Measurements from ENCODE around the gene MOB3B. TPM values are rescaled to one million over a fixed set of nuclear protein-coding genes. Genes with fewer than 3 reads are reported as not detected.

The MOB3B gene
- total and polyA plus RNA-seq, 10 of the 15 experiments (the other 5 are each of a cell fraction or from before 2014, with no cell fraction given) = 0.44 to 2.7 (median 0.91) TPM

- POLR2A ChIA-PET = no interaction called here
- no peak for TF ChIP-seq SMAD5 (IDR thresholded peaks at IDR 0.05; ENCODE audit: low read depth)
- TF ChIP-seq BCL11A (IDR thresholded peaks at IDR 0.05; ENCODE audit: low read depth, low read length) = no peak
- no peak for TF ChIP-seq SUZ12 (IDR thresholded peaks at IDR 0.05; ENCODE audit: unreplicated experiment)
- no peak for TF ChIP-seq SREBF1 (IDR thresholded peaks at IDR 0.05; ENCODE audit: low read length)
- TF ChIP-seq E2F4 (IDR thresholded peaks at IDR 0.05; ENCODE audit: low read depth, low read length) = no peak
- TF ChIP-seq KDM1A (IDR thresholded peaks at IDR 0.05; ENCODE audit: borderline replicate concordance) = no peak
- TF ChIP-seq CHD1 (IDR thresholded peaks at IDR 0.05; ENCODE audit: low read depth, low read length) = no peak
- TF ChIP-seq HCFC1 (IDR thresholded peaks at IDR 0.05; ENCODE audit: low read length) = no peak
- no peak for TF ChIP-seq RELA (IDR thresholded peaks at IDR 0.05; ENCODE audit: borderline replicate concordance, partially characterized antibody)
- no peak for TF ChIP-seq FOXM1 (IDR thresholded peaks at IDR 0.05; ENCODE audit: low read depth, low read length)
- WGBS (ENCODE audit: insufficient coverage, insufficient replicate concordance, low lambda C conversion rate, missing lambda C conversion rate) = 55% methylated on average over 3 of the region's 3 CpGs
Measured at GRCh38 chr9:27496135-27496504, 33.5 kb downstream of the MOB3B start.

More at GRCh38 chr9:27496135-27496504, 33.5 kb downstream of the MOB3B start:
- SMC1A ChIA-PET (ENCODE audit: uncharacterized antibody, unreplicated experiment) = no interaction called here
- FAIRE-seq (no peak), ATAC-seq (no peak), DNase-seq (ENCODE audit: low read depth, low spot score) (no peak)
- no peak overlapping the region for H3K4me2 ChIP-seq (ENCODE audit: control insufficient read depth, insufficient read depth)
- intact Hi-C loops (cut with micrococcal nuclease; ENCODE audit: unreplicated experiment) = no loop called here
- no peaks in the 10 kb centered on the region for H4K20me1 ChIP-seq (ENCODE audit: control insufficient read depth, insufficient read depth)
- H3K4me3 ChIP-seq = no peak overlapping the region
- BruUV-seq (replicated peaks) = no TSS peak
- H3K9me3 ChIP-seq (replicated peaks; ENCODE audit: control insufficient read depth, insufficient read depth, low read length) = no peaks in the 10 kb centered on the region; the same call in 2 of the 3 replicates
- peaks cover 7% of the 10 kb centered on the region; the same call in 1 of the 2 replicates for H3K4me1 ChIP-seq (ENCODE audit: control insufficient read depth, insufficient read depth, low read length)
- no peaks in the 10 kb centered on the region for H3K36me3 ChIP-seq (ENCODE audit: control insufficient read depth in 2 of 2, insufficient read depth in 2 of 2, low read length in 1 of 2)
- no peak overlapping the region for H3K9ac ChIP-seq (ENCODE audit: control insufficient read depth, insufficient read depth, low read length)
- no peaks in the 10 kb centered on the region for H3K79me2 ChIP-seq (ENCODE audit: control insufficient read depth, insufficient read depth, low read length)
- H3K27ac ChIP-seq (ENCODE audit: control insufficient read depth, insufficient read depth) = no peak overlapping the region
- H3K27me3 ChIP-seq (replicated peaks in 1 of 2; ENCODE audit: control insufficient read depth in 2 of 2, insufficient read depth in 2 of 2, low read length in 1 of 2) = no peaks in the 10 kb centered on the region
- H2AFZ ChIP-seq (ENCODE audit: control insufficient read depth, low read depth, low read length) = no peak overlapping the region
- in situ Hi-C loops (cut with MboI) = no loop called here
- CTCF ChIA-PET = no interaction called here
- RAD21 ChIA-PET (ENCODE audit: unreplicated experiment) = no interaction called here

Measured in GM12878 (cell line).